T-helper 2 cell treated with Interferon-gamma antibody and Interleukin-4, amounts not matched to agents 100 ng/mL and 5 ng/mL, for 36 hours (primary cell): Measurements from ENCODE around the gene ATP6V1F. TPM values are rescaled to one million over a fixed set of nuclear protein-coding genes. Genes with fewer than 3 reads are reported as not detected.

Experiments
- intact Hi-C: fragments of 100-400 bp; cut with micrococcal nuclease; formaldehyde crosslinking; loops from one replicate; pipeline ENCODE4 v1.15.1; 2023
- total RNA-seq: library from RNA; stranded (reverse); gene quantifications from 2 replicates; pipeline ENCODE4 v1.2.3, GENCODE V29; 2022

ATP6V1F gene, protein sequence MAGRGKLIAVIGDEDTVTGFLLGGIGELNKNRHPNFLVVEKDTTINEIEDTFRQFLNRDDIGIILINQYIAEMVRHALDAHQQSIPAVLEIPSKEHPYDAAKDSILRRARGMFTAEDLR
- total RNA-seq, result 106 and 107 TPM in 2 replicates

DNA sequence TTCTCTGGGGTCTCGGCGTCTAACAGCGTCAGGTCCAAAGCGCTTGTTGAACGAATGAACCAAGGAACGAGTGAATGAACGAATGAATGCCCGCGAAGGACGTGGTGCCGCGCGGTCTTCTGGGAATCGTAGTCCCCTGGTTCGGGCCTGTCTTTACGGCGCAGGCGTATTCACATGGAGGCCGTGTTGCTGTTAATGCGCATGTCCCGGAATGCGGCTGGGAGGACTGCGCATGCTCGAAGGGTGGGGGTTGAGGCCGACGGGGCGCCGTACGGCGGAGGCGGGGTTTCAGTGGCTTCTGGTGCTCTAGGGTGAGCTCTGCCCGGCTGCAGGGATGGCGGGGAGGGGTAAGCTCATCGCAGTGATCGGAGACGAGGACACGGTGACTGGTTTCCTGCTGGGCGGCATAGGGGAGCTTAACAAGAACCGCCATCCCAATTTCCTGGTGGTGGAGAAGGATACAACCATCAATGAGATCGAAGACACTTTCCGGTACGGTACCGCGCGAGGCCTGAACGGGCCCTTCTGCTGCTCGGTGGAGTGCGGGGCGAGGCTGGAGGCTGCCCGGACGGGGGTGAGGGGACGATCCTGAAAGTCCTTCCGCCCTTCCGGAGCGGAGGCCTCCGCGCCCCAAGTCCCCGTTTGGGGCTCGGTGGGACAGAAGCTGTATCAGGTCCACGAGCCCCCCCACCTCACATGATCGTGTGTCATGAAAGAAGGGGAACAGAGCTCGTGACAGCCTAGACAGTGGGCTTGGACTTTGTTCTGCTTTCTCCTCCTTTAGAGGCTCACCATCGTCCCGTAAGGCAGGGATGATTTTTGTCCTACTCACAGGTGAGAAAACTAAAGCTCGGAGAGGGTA is at the start of gene ATP6V1F:
Gene ATP6V1F, plus strand, starts transcription at position 286 of the 862 bp plus-strand sequence. Its CDS starts 49 bp downstream, at position 335.
- intact Hi-C loops, result loop anchor here (1.0 to 5.0 kb wide), 6 partner anchors 20 to 456 kb away; partner anchors contain the start of genes AHCYL2, CALU, CCDC136 and HILPDA

DNA sequence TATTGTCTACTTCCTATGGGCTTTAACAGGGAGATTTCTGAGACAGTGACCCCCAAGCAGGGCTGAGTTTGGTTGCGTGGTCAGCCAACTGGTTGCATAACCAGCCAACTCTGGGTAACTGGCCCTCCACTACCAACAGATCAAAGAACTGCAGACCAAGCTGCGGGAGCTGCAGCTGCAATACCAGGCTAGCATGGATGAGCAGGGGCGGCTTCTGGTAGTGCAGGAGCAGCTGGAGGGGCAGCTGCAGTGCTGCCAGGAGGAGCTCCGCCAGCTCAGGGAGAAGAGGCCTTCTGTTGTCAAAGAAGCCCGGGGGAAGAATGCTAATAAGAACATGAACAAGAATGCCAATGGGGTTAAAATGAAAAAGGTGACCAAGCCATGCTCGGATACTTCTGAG is 48.2 kb upstream of the ATP6V1F start:
- intact Hi-C loops, result no loop called here

GRCh38 chr7:128815289-128815942 is 47.2 kb upstream of the ATP6V1F start:
- intact Hi-C loops, result no loop called here

DNA sequence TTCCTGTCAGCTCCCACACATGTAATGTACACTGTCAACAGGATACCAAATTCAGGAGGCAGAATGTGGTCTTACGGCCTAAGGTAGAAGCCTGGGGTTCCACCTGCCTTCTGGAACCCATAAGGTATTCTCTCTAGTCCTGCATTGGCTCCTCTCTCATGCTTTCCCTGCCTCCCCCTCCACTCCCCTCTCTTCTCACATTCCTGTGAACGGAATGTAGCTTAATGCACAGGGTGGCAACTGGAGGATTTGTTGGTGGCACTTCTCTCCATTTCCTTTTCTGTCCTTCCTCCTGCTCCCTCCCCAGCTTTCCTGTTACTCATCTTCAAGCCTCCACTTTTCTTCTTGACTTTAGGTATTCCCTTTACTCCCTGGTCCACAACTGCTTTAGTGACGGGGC is 44.0 kb upstream of the ATP6V1F start:
- intact Hi-C loops, result no loop called here

DNA sequence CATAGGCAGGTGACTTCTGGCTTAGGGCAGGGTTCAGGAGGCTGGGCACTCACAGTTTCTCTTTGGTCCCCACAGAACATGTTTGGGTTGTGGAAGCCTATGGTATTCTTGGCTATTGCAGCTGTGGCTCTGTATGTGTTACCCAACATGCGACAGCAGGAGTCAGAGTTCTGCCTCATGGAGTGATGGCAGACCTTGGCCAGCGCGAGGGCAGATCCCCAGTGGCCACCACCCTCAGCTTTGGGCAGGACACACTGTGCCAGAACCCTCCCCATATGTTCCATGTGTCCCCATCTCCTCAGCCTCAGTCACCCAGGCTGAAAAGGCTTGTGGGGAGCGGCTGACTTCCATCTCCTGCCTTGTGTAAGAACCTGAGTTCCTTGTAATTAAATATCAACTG is 40.9 kb upstream of the ATP6V1F start:
- intact Hi-C loops, result no loop called here

GRCh38 chr7:128826512-128826911 is 36.1 kb upstream of the ATP6V1F start:
- intact Hi-C loops, result no loop called here

DNA sequence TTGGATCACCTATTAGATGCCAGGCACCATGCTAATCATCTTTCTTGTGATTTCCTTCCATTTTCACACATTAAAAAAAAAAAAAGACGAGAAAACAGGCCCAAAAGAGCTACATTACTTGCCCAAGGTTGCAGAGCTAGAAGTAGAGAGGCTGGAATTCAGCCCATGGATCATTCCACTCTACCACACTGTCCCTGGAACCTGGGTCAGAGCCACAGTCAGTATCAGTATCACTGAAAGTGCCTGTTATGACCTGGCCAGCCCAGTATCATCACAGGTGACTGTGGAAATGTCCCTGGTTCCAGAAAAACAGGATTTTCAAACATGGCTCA is 35.8 kb upstream of the ATP6V1F start:
- intact Hi-C loops, result no loop called here

GRCh38 chr7:128827248-128827958 is 35.3 kb upstream of the ATP6V1F start:
- intact Hi-C loops, result no loop called here

DNA sequence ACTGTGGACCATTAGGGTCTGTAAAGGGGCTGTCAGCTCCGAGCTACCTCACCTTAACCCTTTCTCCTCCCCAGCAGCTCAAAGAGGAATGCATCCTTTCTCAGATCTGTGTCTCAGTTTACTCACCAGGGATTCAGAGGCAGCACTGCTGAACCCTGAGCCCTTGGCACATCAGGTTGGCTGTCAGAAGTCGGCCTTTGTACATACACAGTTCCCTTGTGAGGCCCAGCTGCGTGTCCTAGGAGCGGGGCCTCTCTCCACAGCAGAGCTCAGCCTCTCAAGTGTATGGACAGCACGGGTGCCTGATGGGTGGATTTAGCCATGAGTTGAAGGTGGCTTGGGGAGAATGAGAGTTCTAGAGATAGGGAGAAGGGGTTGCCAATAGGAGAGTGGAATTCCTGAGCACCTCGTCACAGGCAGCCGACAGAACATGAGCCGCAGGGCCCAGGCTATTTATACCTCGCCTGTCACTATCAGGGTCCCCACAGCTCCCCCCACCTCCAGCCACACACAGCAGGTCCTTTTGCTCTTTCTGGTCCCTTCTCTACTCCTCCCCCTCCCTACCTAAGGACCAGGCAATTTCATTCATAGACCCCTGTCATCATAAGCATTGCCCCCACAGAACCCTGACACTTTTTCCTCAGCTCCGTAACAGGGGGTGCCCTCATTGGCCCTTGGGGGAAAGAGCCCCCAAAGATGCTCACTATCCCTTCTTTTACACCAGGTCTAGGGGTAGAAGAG is 34.5 kb upstream of the ATP6V1F start:
- intact Hi-C loops, result no loop called here

DNA sequence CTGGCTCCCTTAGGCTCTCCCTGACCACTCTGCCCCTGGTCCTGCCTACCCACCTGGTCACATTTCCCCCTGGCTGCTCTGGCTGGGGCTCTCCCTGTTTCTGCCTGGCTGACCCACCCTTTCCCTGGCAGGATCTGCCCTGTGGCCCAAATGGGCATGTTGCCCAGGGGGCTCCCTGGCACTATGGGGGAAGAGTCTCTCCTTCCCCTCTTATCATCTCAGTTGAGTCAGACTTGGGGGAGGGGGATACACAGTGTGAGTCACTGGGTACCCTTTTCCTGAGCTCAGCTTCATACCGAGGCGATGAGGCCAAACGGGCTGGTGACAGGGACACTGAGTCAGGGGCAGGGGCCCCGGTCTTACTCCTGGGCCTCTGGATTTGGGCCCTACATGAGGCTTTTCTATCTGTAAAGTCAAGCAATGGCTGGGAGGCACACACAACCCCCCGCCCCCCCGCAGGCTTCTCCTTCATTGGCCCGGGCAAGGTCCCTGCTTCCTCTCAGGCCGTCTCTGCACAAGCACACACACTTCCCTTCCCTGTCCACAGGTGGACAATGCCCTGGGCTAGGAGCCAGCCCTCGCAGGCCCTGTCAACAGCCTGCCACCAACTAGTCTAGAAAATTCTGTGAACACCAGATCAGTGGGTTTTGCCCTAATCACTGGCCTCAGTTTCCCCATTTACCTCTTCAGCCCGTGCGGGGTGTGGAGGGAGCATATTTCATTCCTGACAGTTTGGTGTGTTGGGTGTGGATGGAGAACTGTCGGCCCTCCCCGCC is 33.1 kb upstream of the ATP6V1F start:
- intact Hi-C loops, result no loop called here

- intact Hi-C loops, result no loop called here
Observed at GRCh38 chr7:128830231-128831177, 32.2 kb upstream of the ATP6V1F start, which contains the start of gene FLNC. TSS of gene FLNC (plus strand) at chr7:128830406. CDS start at chr7:128830638, 232 bp downstream.

- intact Hi-C loops, result no loop called here
Observed at GRCh38 chr7:128831178-128831993, 31.3 kb upstream of the ATP6V1F start.

GRCh38 chr7:128831994-128832879 is 30.4 kb upstream of the ATP6V1F start:
- intact Hi-C loops, result no loop called here

DNA sequence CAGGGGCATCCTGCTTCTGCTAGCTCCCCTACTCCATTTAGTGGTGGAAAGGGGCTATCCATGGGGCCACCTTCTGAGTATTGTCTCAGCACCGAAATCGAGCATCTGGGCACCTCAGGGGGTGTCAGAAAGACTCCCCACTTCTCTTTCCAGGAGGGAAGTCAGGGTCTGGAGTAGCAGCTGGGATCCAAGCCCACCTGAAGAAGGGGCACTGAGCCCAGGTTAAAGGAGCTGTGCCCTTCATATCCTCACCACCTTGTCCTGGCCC is 29.8 kb upstream of the ATP6V1F start:
- intact Hi-C loops, result no loop called here

GRCh38 chr7:128833148-128833945 is 29.3 kb upstream of the ATP6V1F start:
- intact Hi-C loops, result no loop called here

DNA sequence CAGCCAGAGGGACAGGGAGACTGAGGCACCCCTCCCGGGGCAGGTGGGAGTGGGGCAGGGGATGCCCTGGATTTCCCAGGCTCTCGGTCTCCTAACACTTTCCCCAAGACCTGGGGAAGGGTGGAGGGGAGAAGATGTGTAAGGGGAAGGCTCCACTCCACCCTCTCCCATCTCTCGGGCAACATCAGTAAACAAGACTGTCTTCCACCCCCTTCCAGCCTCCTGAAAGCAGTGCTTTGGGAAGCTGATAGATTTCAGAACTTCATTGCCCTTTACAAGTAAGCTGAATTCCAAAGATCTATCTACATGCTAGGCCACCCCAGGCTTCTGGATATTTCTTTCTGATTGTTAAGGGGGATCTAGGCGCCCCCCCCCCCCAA is 28.7 kb upstream of the ATP6V1F start:
- intact Hi-C loops, result no loop called here
